ENCODE measurements around the gene FZR1. TPM values are rescaled to one million over a fixed set of nuclear protein-coding genes. Genes with fewer than 3 reads are reported as not detected.

The FZR1 gene
- total and polyA plus RNA-seq, 2 of the 8 experiments (the other 6 are each of a cell fraction or from before 2014, with no cell fraction given) = 21.6 to 35.5 TPM

DNA sequence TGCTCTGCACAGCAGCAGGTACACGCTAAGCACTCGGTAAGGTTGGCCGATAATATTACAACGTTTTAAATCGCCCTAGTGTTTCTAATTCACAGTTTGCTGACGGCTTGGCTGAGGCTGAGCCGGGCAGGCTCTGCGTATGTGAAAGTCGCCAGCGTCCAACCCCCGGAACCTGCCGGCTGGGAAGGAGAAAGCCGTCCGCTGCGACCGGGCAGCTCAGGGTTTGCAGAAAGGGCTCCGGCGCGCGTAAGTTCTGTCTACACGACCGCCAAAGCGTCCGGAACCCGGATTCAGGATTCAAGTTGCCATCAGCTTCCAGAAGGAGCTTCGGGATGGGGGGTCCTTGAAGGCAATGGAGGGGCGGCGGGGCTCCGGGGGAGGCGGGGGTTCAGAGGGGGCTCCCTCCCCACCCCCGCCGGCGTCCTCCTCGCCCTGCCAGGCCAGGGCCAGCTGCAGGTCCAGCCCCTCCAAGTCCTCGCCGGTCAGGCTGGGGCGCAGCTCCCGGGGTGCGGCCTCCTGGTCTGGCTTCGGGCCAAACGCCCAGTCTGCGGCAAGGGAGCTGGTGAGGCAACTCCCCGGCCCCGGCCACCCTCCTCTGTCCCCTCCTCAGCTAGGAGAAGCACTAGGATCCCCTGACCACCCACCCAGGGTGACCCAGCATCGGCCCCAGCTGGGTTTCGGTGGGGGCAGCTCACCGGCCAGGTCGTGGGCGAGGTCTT, 23.4 kb upstream of the FZR1 start:
- Histone ChIP-seq H2AFZ (ENCODE audit: low read length) (no peak overlapping the region), H3K4me3 (ENCODE audit: extremely low read depth in 1 of 4, insufficient read depth in 2 of 4, low read depth in 3 of 4, low read length in 4 of 4) (no peak overlapping the region), H3K27ac (ENCODE audit: low read depth, low read length) (no peak overlapping the region), H3K9me3 (ENCODE audit: insufficient read depth in 2 of 2, low read depth in 1 of 2, low read length in 1 of 2) (no peaks in the 10 kb centered on the region), H3K56ac (replicated peaks; ENCODE audit: insufficient read length, low read depth, low read length) (no peak overlapping the region), H3K4me2 (ENCODE audit: insufficient read depth in 1 of 2, low read depth in 2 of 2, low read length in 2 of 2) (no peak overlapping the region), H4K8ac (ENCODE audit: extremely low read depth, insufficient read depth, low read length) (no peak overlapping the region), H2AK5ac (ENCODE audit: low read depth, low read length) (no peak overlapping the region), H3K23me2 (ENCODE audit: low read depth, low read length) (peaks cover 4% of the 10 kb centered on the region; the same call in 1 of the 2 replicates), H4K20me1 (replicated peaks in 1 of 2; ENCODE audit: control insufficient read depth in 1 of 2, insufficient read depth in 2 of 2, low read length in 2 of 2) (no peaks in the 10 kb centered on the region), H4K91ac (replicated peaks; ENCODE audit: insufficient read length, low read length) (no peak overlapping the region), H3K4me1 (replicated peaks in 1 of 4; ENCODE audit: control insufficient read depth in 3 of 4, insufficient read depth in 4 of 4, low read length in 3 of 4) (peaks cover 0 to 7% (median 5%) of the 10 kb centered on the region in 4 experiments; a peak in 6 of 7 replicates), H2BK20ac (ENCODE audit: low read length) (no peak overlapping the region), H3K9ac (replicated peaks in 1 of 4; ENCODE audit: extremely low read depth in 1 of 4, low read depth in 3 of 4, low read length in 3 of 4) (no peak overlapping the region), H3K4ac (replicated peaks; ENCODE audit: insufficient read length, low read depth, low read length) (no peak overlapping the region), H3K18ac (ENCODE audit: extremely low read depth, low read length) (no peak overlapping the region), H2BK12ac (ENCODE audit: low read depth, low read length) (no peak overlapping the region), H2BK15ac (ENCODE audit: low read length) (no peak overlapping the region), H2BK5ac (ENCODE audit: low read depth, low read length) (no peak overlapping the region), H3K27me3 (replicated peaks in 1 of 4; ENCODE audit: control insufficient read depth in 3 of 4, extremely low read depth in 1 of 4, insufficient read depth in 3 of 4, low read length in 3 of 4) (0 out of 7 replicates have a peak, but pooled peaks cover 0 to 4% (median 0%) of the 10 kb centered on the region in 4 experiments), H3K36me3 (ENCODE audit: control insufficient read depth in 2 of 4, insufficient read depth in 4 of 4, low read length in 3 of 4) (no peaks in the 10 kb centered on the region), H3K23ac (ENCODE audit: insufficient read length) (no peak overlapping the region), H3K14ac (ENCODE audit: insufficient read length) (no peak overlapping the region), H2BK120ac (replicated peaks; ENCODE audit: low read depth, low read length) (no peak overlapping the region), H3K79me1 (ENCODE audit: low read depth, low read length) (no peaks in the 10 kb centered on the region), H3K79me2 (ENCODE audit: control insufficient read depth in 1 of 2, insufficient read depth in 2 of 2, low read length in 2 of 2) (no peaks in the 10 kb centered on the region), H4K5ac (ENCODE audit: insufficient read length, low read depth, low read length) (no peak overlapping the region)
- POLR2A ChIA-PET (ENCODE audit: partially characterized antibody) = interaction anchor here (1.0 to 2.2 kb wide), 5 partner anchors 9 to 50 kb away, joined by 3 to 10 read pairs (median 5); no protein-coding TSS in a partner anchor
- 92% methylated on average over 28 of the region's 49 CpGs; no CpG with 5 or more reads in 1 of the 2 experiments for WGBS, 2 experiments (ENCODE audit: extremely low coverage in 1 of 2, insufficient coverage in 1 of 2, insufficient read length in 1 of 2, insufficient replicate concordance in 2 of 2, low coverage in 1 of 2, low lambda C conversion rate in 2 of 2, missing lambda C conversion rate in 1 of 2)
- no peak for FAIRE-seq
- CTCF ChIA-PET (ENCODE audit: partially characterized antibody) = interaction anchor here (0.8 to 8.4 kb wide), 8 partner anchors 11 to 177 kb away, joined by 3 to 97 read pairs (median 5); partner anchors contain the start of gene DOHH
- no peak for DNase-seq (ENCODE audit: low read depth in 1 of 2, low spot score in 2 of 2)
